GM12878 (cell line): ENCODE data around the gene RRN3. TPM values are rescaled to one million over a fixed set of nuclear protein-coding genes. Genes with fewer than 3 reads are reported as not detected.

ENCODE experiments used
- ATAC-seq: fragments of 200-7000 bp; cut with Tn5 transposase; 3 replicates; pipeline ENCODE4 v1.9.1; 2020; ENCODE audit warnings: mild to moderate bottlenecking, moderate library complexity
- BruUV-seq: library from RNA; stranded (reverse); fragments of 400-500 nt; replicated peaks from 2 replicates; lab custom pipeline; 2021; lab: Mats Ljungman, UMichigan
- CTCF ChIA-PET: fragments of 300-600 bp; sonication (Branson Sonifier 250); formaldehyde crosslinking; extraction: SDS; loops from one replicate; lab custom pipeline; 2021; ENCODE audit warnings: inconsistent platforms; lab: Yijun Ruan, JAX
- POLR2A ChIA-PET: fragments of 350-600 bp; formaldehyde crosslinking; extraction: SDS; loops from one replicate; lab custom pipeline; 2021; ENCODE audit warnings: inconsistent platforms; lab: Charles Lee
- RAD21 ChIA-PET: fragments of 300-600 bp; sonication (Branson Sonifier 250); formaldehyde crosslinking; loops from one replicate; lab custom pipeline; 2023; ENCODE audit warnings: antibody characterized with exemption; ENCODE audit not compliant: unreplicated experiment; lab: Charles Lee
- SMC1A ChIA-PET: fragments of 300-600 bp; sonication (Branson Sonifier 250); formaldehyde crosslinking; loops from one replicate; lab custom pipeline; 2023; ENCODE audit not compliant: unreplicated experiment, uncharacterized antibody; lab: Charles Lee
- DNase-seq: peaks from one replicate; pipeline ENCODE4 v3.0.0-alpha.2; 2011; ENCODE audit warnings: low read depth, low spot score
- FAIRE-seq: peaks from 3 replicates; lab custom pipeline; 2011; peaks lifted over from hg19 to GRCh38; lab: Jason Lieb, UNC
- H2AFZ ChIP-seq: 2 replicates; pipeline ENCODE4 v1.6.0; 2011; ENCODE audit warnings: low read depth, low read length, control low read depth; ENCODE audit not compliant: control insufficient read depth
- H3K27ac ChIP-seq: 2 replicates; pipeline ENCODE4 v1.5.1; 2011; ENCODE audit warnings: control low read depth; ENCODE audit not compliant: control insufficient read depth, insufficient read depth
- H3K27me3 ChIP-seq, 2 experiments: replicated peaks in 1 of 2; 2 replicates each; pipeline versions ENCODE4 v1.6.0 to v1.6.1; 2011; ENCODE audit warnings: low read length in 1 of 2; ENCODE audit not compliant: control insufficient read depth in 2 of 2, insufficient read depth in 2 of 2
- H3K36me3 ChIP-seq, 2 experiments: 2 replicates each; pipeline ENCODE4 v1.5.1; 2011; ENCODE audit warnings: low read length in 1 of 2; ENCODE audit not compliant: control insufficient read depth in 2 of 2, insufficient read depth in 2 of 2
- H3K4me1 ChIP-seq: 2 replicates; pipeline ENCODE4 v1.6.1; 2011; ENCODE audit warnings: mild to moderate bottlenecking, low read length, moderate library complexity, mixed read lengths; ENCODE audit not compliant: control insufficient read depth, insufficient read depth
- H3K4me2 ChIP-seq: 2 replicates; pipeline ENCODE4 v1.6.0; 2011; ENCODE audit warnings: control low read depth; ENCODE audit not compliant: control insufficient read depth, insufficient read depth
- H3K4me3 ChIP-seq: fragments of 200-600 bp; sonication (generic); 2 replicates; pipeline ENCODE4 v1.5.1; 2016
- H3K79me2 ChIP-seq: 2 replicates; pipeline ENCODE4 v1.6.0; 2011; ENCODE audit warnings: low read length; ENCODE audit not compliant: control insufficient read depth, insufficient read depth
- H3K9ac ChIP-seq: 2 replicates; pipeline ENCODE4 v1.8.0; 2011; ENCODE audit warnings: low read length, control low read depth, mixed read lengths; ENCODE audit not compliant: control insufficient read depth, insufficient read depth
- H3K9me3 ChIP-seq: replicated peaks from 3 replicates; pipeline ENCODE4 v1.5.1; 2011; ENCODE audit warnings: mild to moderate bottlenecking, low read length; ENCODE audit not compliant: control insufficient read depth, insufficient read depth
- H4K20me1 ChIP-seq: 2 replicates; pipeline ENCODE4 v1.6.0; 2011; ENCODE audit not compliant: control insufficient read depth, insufficient read depth
- GATAD2B ChIP-seq: fragments of 450-650 bp; conservative IDR thresholded peaks from 2 replicates; pipeline ENCODE4 v1.6.1; 2017; ENCODE audit warnings: low read depth, mild to moderate bottlenecking, moderate library complexity
- MAX ChIP-seq: IDR thresholded peaks from 2 replicates; pipeline ENCODE4 v1.6.1; 2012; ENCODE audit warnings: low read depth, low read length, improper control_type of control experiment
- MTA3 ChIP-seq: IDR thresholded peaks from 2 replicates; pipeline ENCODE4 v1.6.1; 2012; ENCODE audit warnings: low read length, inconsistent platforms, borderline replicate concordance
- NFXL1 ChIP-seq: fragments of 450-650 bp; IDR thresholded peaks from 2 replicates; pipeline ENCODE4 v1.6.1; 2017; ENCODE audit warnings: antibody characterized with exemption, mild to moderate bottlenecking, borderline replicate concordance
- NFYB ChIP-seq: IDR thresholded peaks from 2 replicates; pipeline ENCODE4 v1.6.1; 2011; ENCODE audit warnings: low read depth, mild to moderate bottlenecking, low read length, improper control_type of control experiment, moderate library complexity; ENCODE audit not compliant: insufficient read depth
- POU2F2 ChIP-seq: IDR thresholded peaks from 3 replicates; pipeline ENCODE4 v1.6.1; 2011; ENCODE audit warnings: low read depth, mild to moderate bottlenecking, low read length, borderline replicate concordance
- RELA ChIP-seq: fragments of 450-650 bp; IDR thresholded peaks from 2 replicates; pipeline ENCODE4 v1.8.0; 2014; ENCODE audit warnings: borderline replicate concordance; ENCODE audit not compliant: partially characterized antibody
- SIN3A ChIP-seq: IDR thresholded peaks from 2 replicates; pipeline ENCODE4 v1.6.1; 2012; ENCODE audit warnings: low read depth, low read length, improper control_type of control experiment
- SKIL ChIP-seq: fragments of 450-650 bp; IDR thresholded peaks from 2 replicates; pipeline ENCODE4 v1.6.1; 2017; ENCODE audit warnings: mild to moderate bottlenecking, low read depth, inconsistent platforms; ENCODE audit not compliant: poor library complexity, severe bottlenecking
- TBL1XR1 ChIP-seq: IDR thresholded peaks from 2 replicates; pipeline ENCODE4 v1.6.1; 2012; ENCODE audit warnings: low read depth, low read length, improper control_type of control experiment
- TCF3 ChIP-seq: IDR thresholded peaks from 2 replicates; pipeline ENCODE4 v1.6.1; 2012; ENCODE audit warnings: low read depth, mild to moderate bottlenecking, low read length, borderline replicate concordance; ENCODE audit not compliant: insufficient read depth
- TCF7 ChIP-seq: IDR thresholded peaks from 2 replicates; pipeline ENCODE4 v1.6.1; 2014; ENCODE audit warnings: antibody characterized with exemption, borderline replicate concordance
- WGBS: methylation state at CpG from one replicate; pipeline ENCODE4 v1.1.6; 2016; ENCODE audit warnings: low lambda C conversion rate; ENCODE audit not compliant: insufficient replicate concordance, insufficient coverage; ENCODE audit errors: missing lambda C conversion rate; 5-methylcytosine and 5-hydroxymethylcytosine counted together
- in situ Hi-C: fragments of 300-500 bp; cut with MboI; formaldehyde crosslinking; loops from 9 replicates; pipeline ENCODE4 v1.14.3; 2018; ENCODE audit warnings: mixed read lengths
- intact Hi-C: fragments of 100-400 bp; cut with micrococcal nuclease; formaldehyde crosslinking; loops from one replicate; pipeline ENCODE4 v1.14.2; 2022; ENCODE audit not compliant: unreplicated experiment
- polyA plus RNA-seq, 11 experiments: library from polyadenylated mRNA; depleted of rRNA in 4 of 11; unstranded in 6 of 11; stranded (reverse) in 5 of 11; fragments of >200 nt; fragmentation: Nextera tagmentation in 4 of 11; fragmentation: Illumina TruSeq in 1 of 11; extraction: Ambion mirVana in 4 of 11; extraction: Trizol in 1 of 11; gene quantifications; 1 replicate in 1 of 11; 2 replicates in 10 of 11; pipeline versions ENCODE4 v1.2.1 to v1.2.3, GENCODE V29; 2011 to 2016; ENCODE audit warnings: inconsistent platforms in 2 of 11, missing spikeins in 2 of 11, low read depth in 1 of 11
- total RNA-seq, 4 experiments: library from RNA; depleted of rRNA in 3 of 4; stranded (reverse); fragments of >200 nt in 3 of 4; fragmentation: Illumina TruSeq in 1 of 4; extraction: Trizol in 1 of 4; gene quantifications; 2 replicates each; pipeline versions ENCODE4 v1.2.1 to v1.2.3, GENCODE V29; 2013 to 2021
- TF ChIP-seq, protein P1 (sequence below): IDR thresholded peaks from 2 replicates; pipeline ENCODE4 v1.6.1; 2012; ENCODE audit warnings: low read depth, low read length, improper control_type of control experiment
- TF ChIP-seq, protein P2 (sequence below): IDR thresholded peaks from 2 replicates; pipeline ENCODE4 v1.6.1; 2012; ENCODE audit warnings: low read depth, low read length, improper control_type of control experiment
- TF ChIP-seq, protein P3 (sequence below): fragments of 450-650 bp; IDR thresholded peaks from 2 replicates; pipeline ENCODE4 v1.6.1; 2017; ENCODE audit warnings: mild to moderate bottlenecking, moderate library complexity

Gene RRN3
- total and polyA plus RNA-seq, 10 of the 15 experiments (the other 5 are each of a cell fraction or from before 2014, with no cell fraction given): 21.9 to 55.5 (median 33.2) TPM

- Histone ChIP-seq H2AFZ (no peak overlapping the region), H3K4me1 (no peaks in the 10 kb centered on the region), H3K27ac (no peak overlapping the region), H3K9me3 (no peaks in the 10 kb centered on the region), H3K36me3 (peaks cover 27 to 29% of the 10 kb centered on the region in 2 experiments), H3K4me2 (no peak overlapping the region), H3K79me2 (no peaks in the 10 kb centered on the region), H4K20me1 (no peaks in the 10 kb centered on the region), H3K4me3 (no peak overlapping the region), H3K9ac (no peak overlapping the region), H3K27me3 (no peaks in the 10 kb centered on the region)
- no TSS peak for BruUV-seq
- no peak for DNase-seq
- ChIA-PET POLR2A (interaction anchor here (0.6 to 1.1 kb wide), 2 partner anchors 18 to 1010 kb away, joined by 3 to 5 read pairs; no protein-coding TSS in a partner anchor), CTCF (interaction anchor here (0.7 kb wide), 1 partner anchor 62 kb away, joined by 3 read pairs; no protein-coding TSS in a partner anchor), SMC1A (interaction anchor here (1.8 kb wide), 1 partner anchor 10 kb away, joined by 7 read pairs; no protein-coding TSS in a partner anchor), RAD21 (no interaction called here)
- no peak for FAIRE-seq
- no peak for ATAC-seq
- WGBS: 84% methylated on average over 8 of the region's 8 CpGs
- intact Hi-C loops: no loop called here
- in situ Hi-C loops: no loop called here
- TF ChIP-seq, protein P1, sequence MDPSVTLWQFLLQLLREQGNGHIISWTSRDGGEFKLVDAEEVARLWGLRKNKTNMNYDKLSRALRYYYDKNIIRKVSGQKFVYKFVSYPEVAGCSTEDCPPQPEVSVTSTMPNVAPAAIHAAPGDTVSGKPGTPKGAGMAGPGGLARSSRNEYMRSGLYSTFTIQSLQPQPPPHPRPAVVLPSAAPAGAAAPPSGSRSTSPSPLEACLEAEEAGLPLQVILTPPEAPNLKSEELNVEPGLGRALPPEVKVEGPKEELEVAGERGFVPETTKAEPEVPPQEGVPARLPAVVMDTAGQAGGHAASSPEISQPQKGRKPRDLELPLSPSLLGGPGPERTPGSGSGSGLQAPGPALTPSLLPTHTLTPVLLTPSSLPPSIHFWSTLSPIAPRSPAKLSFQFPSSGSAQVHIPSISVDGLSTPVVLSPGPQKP: no peak
- TF ChIP-seq TCF7: no peak
- TF ChIP-seq, protein P2, sequence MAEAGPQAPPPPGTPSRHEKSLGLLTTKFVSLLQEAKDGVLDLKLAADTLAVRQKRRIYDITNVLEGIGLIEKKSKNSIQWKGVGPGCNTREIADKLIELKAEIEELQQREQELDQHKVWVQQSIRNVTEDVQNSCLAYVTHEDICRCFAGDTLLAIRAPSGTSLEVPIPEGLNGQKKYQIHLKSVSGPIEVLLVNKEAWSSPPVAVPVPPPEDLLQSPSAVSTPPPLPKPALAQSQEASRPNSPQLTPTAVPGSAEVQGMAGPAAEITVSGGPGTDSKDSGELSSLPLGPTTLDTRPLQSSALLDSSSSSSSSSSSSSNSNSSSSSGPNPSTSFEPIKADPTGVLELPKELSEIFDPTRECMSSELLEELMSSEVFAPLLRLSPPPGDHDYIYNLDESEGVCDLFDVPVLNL: no peak
- TF ChIP-seq TBL1XR1: no peak
- no peak for TF ChIP-seq SKIL
- no peak for TF ChIP-seq SIN3A
- TF ChIP-seq GATAD2B: no peak
- no peak for TF ChIP-seq RELA
- TF ChIP-seq MTA3: no peak
- TF ChIP-seq MAX: no peak
- no peak for TF ChIP-seq POU2F2
- TF ChIP-seq NFXL1: no peak
- no peak for TF ChIP-seq NFYB
- TF ChIP-seq, protein P3, sequence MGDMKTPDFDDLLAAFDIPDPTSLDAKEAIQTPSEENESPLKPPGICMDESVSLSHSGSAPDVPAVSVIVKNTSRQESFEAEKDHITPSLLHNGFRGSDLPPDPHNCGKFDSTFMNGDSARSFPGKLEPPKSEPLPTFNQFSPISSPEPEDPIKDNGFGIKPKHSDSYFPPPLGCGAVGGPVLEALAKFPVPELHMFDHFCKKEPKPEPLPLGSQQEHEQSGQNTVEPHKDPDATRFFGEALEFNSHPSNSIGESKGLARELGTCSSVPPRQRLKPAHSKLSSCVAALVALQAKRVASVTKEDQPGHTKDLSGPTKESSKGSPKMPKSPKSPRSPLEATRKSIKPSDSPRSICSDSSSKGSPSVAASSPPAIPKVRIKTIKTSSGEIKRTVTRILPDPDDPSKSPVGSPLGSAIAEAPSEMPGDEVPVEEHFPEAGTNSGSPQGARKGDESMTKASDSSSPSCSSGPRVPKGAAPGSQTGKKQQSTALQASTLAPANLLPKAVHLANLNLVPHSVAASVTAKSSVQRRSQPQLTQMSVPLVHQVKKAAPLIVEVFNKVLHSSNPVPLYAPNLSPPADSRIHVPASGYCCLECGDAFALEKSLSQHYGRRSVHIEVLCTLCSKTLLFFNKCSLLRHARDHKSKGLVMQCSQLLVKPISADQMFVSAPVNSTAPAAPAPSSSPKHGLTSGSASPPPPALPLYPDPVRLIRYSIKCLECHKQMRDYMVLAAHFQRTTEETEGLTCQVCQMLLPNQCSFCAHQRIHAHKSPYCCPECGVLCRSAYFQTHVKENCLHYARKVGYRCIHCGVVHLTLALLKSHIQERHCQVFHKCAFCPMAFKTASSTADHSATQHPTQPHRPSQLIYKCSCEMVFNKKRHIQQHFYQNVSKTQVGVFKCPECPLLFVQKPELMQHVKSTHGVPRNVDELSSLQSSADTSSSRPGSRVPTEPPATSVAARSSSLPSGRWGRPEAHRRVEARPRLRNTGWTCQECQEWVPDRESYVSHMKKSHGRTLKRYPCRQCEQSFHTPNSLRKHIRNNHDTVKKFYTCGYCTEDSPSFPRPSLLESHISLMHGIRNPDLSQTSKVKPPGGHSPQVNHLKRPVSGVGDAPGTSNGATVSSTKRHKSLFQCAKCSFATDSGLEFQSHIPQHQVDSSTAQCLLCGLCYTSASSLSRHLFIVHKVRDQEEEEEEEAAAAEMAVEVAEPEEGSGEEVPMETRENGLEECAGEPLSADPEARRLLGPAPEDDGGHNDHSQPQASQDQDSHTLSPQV: no peak
- no peak for TF ChIP-seq TCF3
Measured at GRCh38 chr16:15031586-15031985, 62.5 kb downstream of the RRN3 start.
